Placental pericyte (primary cell): Measurements from ENCODE around the gene UBE2O. TPM values are rescaled to one million over a fixed set of nuclear protein-coding genes. Genes with fewer than 3 reads are reported as not detected.

Source experiments
- total RNA-seq: library from RNA; depleted of rRNA; stranded (reverse); fragments of >200 nt; gene quantifications from 2 replicates; pipeline ENCODE4 v1.2.3, GENCODE V29; 2012

UBE2O gene
- 24.9 and 30.1 TPM in 2 replicates for total RNA-seq

GRCh38 chr17:76452660-76453430 lies at the start of gene UBE2O:
UBE2O (minus strand) TSS chr17:76453152; CDS start chr17:76453141, 11 bp downstream.

DNA sequence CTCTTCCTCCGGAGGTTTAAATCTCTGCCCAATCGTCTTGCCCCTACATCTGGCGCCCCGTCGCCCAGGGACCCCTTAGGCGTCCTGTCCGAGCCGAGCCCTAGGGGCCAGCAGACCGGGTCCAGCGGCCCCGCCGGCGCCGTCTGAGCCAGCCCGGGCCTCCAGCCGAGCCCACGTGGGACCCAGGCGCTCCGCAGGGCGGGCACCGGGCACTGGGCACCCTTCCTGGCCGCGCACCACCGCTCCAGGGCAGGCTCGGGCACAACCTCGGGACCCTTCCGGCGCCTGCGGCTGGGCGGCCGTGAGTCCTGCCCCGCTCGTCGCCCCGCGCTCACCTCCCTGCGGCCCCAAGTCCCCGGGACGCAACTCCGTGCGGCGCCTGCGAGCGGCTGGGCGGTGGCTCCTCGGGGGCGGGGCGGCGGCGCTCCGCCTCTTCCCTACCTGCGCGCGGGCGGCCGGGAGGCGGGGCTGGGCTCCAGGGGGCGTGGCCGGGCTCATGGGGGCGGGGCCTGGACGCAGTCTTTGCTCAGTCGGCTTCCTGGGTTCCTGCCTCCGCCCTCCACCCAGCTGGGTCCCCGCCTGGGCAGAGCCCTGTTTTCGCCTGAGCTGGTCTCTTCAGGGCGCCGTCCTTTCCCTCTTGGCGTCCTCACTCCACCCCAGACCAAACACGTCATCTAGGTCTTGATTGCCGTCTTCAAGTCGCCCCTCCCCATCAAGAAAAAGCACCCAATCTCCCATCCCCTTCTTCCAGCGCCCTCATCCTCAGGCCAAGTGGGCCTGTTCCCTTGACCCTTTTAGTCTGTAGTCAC lies 48.3 kb upstream of the UBE2O start, which contains the start of gene RHBDF2:
Gene RHBDF2 (minus strand): TSS at position 406 of the 809 bp plus-strand sequence. CDS start 19,899 bp downstream, outside the sequence.

GRCh38 chr17:76467366-76467765 lies 14.4 kb upstream of the UBE2O start, which contains the start of gene AANAT:
AANAT (plus strand) TSS chr17:76467603; CDS start chr17:76468747, 1,144 bp downstream.

GRCh38 chr17:76384222-76384986 lies 68.5 kb downstream of the UBE2O start, which contains the start of gene SPHK1:
SPHK1 (plus strand) TSS chr17:76384609; CDS start chr17:76385645, 1,036 bp downstream.

GRCh38 chr17:76353599-76354316 lies 99.2 kb downstream of the UBE2O start, which contains the start of gene PRPSAP1:
PRPSAP1 (minus strand) TSS chr17:76353916; CDS start chr17:76353703, 213 bp downstream.

Other genes starting within 250 kb of the UBE2O start
- 0.44 and 5.2 TPM in 2 replicates for gene RNF157, start 212.7 kb downstream of the UBE2O start, total RNA-seq
- 5.7 and 12.0 TPM in 2 replicates for gene UBALD2, start 187.8 kb downstream of the UBE2O start, total RNA-seq
- gene QRICH2, start 144.9 kb downstream of the UBE2O start, total RNA-seq: 1.8 and 3.4 TPM in 2 replicates
- gene PRPSAP1, start 99.2 kb downstream of the UBE2O start, total RNA-seq: 46.0 and 53.0 TPM in 2 replicates
- 30.9 and 205 TPM in 2 replicates for gene SPHK1, start 68.5 kb downstream of the UBE2O start, total RNA-seq
- gene AANAT, start 14.5 kb upstream of the UBE2O start, total RNA-seq: not detected in 2 replicates
- gene RHBDF2, start 48.3 kb upstream of the UBE2O start, total RNA-seq: 34.4 and 40.2 TPM in 2 replicates
- gene CYGB, start 84.6 kb upstream of the UBE2O start, total RNA-seq: 73.5 and 104 TPM in 2 replicates
- gene PRCD, start 86.9 kb upstream of the UBE2O start, total RNA-seq: 3.5 and 4.3 TPM in 2 replicates
- gene ST6GALNAC2, start 132.7 kb upstream of the UBE2O start, total RNA-seq: 1.3 and 2.6 TPM in 2 replicates
- gene ST6GALNAC1, start 190.6 kb upstream of the UBE2O start, total RNA-seq: not detected in 2 replicates